ENCODE results near the gene COBL.

COBL gene

GRCh38 chr7:51354434-51354833, 37.8 kb upstream of the COBL start:
- no peak for DNase-seq (ENCODE audit: low spot score)
- TF ChIP-seq CTCF (IDR thresholded peaks at IDR 0.05; ENCODE audit: extremely low read depth, insufficient read depth, missing control alignments): no peak
- in situ Hi-C loops (cut with MboI; ENCODE audit: low pct_unique_long_range_greater_than_20kb, low sequenced_read_pairs, unreplicated experiment): no loop called here

GRCh38 chr7:51352174-51353100, 35.8 kb upstream of the COBL start:
- in situ Hi-C loops (cut with MboI; ENCODE audit: low pct_unique_long_range_greater_than_20kb, low sequenced_read_pairs, unreplicated experiment): no loop called here
- no peak for TF ChIP-seq CTCF (IDR thresholded peaks at IDR 0.05; ENCODE audit: extremely low read depth, insufficient read depth, missing control alignments)
- no peak for DNase-seq (ENCODE audit: low spot score)

- TF ChIP-seq CTCF (IDR thresholded peaks at IDR 0.05; ENCODE audit: extremely low read depth, insufficient read depth, missing control alignments): no peak
- DNase-seq (ENCODE audit: low spot score): no peak
- in situ Hi-C loops (cut with MboI; ENCODE audit: low pct_unique_long_range_greater_than_20kb, low sequenced_read_pairs, unreplicated experiment): no loop called here
Measured at GRCh38 chr7:51351661-51352060, 35.1 kb upstream of the COBL start.

GRCh38 chr7:51350546-51350896, 33.9 kb upstream of the COBL start:
- no peak for TF ChIP-seq CTCF (IDR thresholded peaks at IDR 0.05; ENCODE audit: extremely low read depth, insufficient read depth, missing control alignments)
- in situ Hi-C loops (cut with MboI; ENCODE audit: low pct_unique_long_range_greater_than_20kb, low sequenced_read_pairs, unreplicated experiment): no loop called here
- DNase-seq (ENCODE audit: low spot score): no peak

- TF ChIP-seq CTCF (IDR thresholded peaks at IDR 0.05; ENCODE audit: extremely low read depth, insufficient read depth, missing control alignments): no peak
- no peak for DNase-seq (ENCODE audit: low spot score)
- in situ Hi-C loops (cut with MboI; ENCODE audit: low pct_unique_long_range_greater_than_20kb, low sequenced_read_pairs, unreplicated experiment): no loop called here
Measured at GRCh38 chr7:51349820-51350545, 33.4 kb upstream of the COBL start.

GRCh38 chr7:51346126-51346525, 29.5 kb upstream of the COBL start:
- TF ChIP-seq CTCF (IDR thresholded peaks at IDR 0.05; ENCODE audit: extremely low read depth, insufficient read depth, missing control alignments): no peak

More at GRCh38 chr7:51346126-51346525, 29.5 kb upstream of the COBL start:
- in situ Hi-C loops (cut with MboI; ENCODE audit: low pct_unique_long_range_greater_than_20kb, low sequenced_read_pairs, unreplicated experiment): no loop called here
- no peak for DNase-seq (ENCODE audit: low spot score)
